Smooth muscle cell of the umbilical artery (primary cell): Measurements from ENCODE around the gene RC3H1. TPM values are rescaled to one million over a fixed set of nuclear protein-coding genes. Genes with fewer than 3 reads are reported as not detected.

Source experiments
- total RNA-seq: library from RNA; depleted of rRNA; stranded (reverse); fragments of >200 nt; gene quantifications from 2 replicates; pipeline ENCODE4 v1.2.3, GENCODE V29; 2014

The RC3H1 gene
- 14.6 and 22.4 TPM in 2 replicates for total RNA-seq

GRCh38 chr1:174022080-174022975 lies at the start of gene RC3H1:
Gene RC3H1, minus strand, starts transcription at chr1:174022357. Its CDS starts 29,372 bp downstream, at chr1:173992985.

DNA sequence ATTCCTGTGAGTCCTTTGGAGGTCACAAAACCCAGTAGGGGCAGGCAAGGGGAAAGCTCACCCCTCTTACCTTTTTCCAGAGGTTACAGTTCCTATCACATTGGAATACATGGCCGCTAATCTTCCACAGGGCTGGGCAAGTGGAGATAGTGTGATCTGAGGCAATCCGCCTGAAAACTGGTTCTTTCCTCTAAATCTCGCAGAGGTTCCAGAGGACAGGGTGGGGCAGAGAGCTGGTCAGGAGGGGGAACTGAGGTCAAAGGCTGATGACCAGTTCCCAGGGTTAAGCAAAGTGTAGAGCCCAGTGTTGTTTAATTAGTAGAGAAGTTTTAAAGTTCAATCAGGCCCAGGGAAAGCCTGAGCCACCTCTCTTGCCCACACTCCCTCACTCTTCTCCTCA lies 105.0 kb downstream of the RC3H1 start, which contains the start of gene SERPINC1:
SERPINC1 (minus strand) TSS at position 179 of the 400 bp plus-strand sequence; CDS start at position 111, 68 bp downstream.

Other genes starting within 250 kb of the RC3H1 start
- gene DARS2, start 197.7 kb downstream of the RC3H1 start, total RNA-seq = 14.0 and 27.9 TPM in 2 replicates
- gene CENPL, start 197.5 kb downstream of the RC3H1 start, total RNA-seq = 9.2 and 14.2 TPM in 2 replicates
- 446 and 587 TPM in 2 replicates for gene GAS5, start 154.4 kb downstream of the RC3H1 start, total RNA-seq
- 8.3 and 10.8 TPM in 2 replicates for gene ZBTB37, start 154.0 kb downstream of the RC3H1 start, total RNA-seq
- gene SERPINC1, start 105.0 kb downstream of the RC3H1 start, total RNA-seq = 0.30 TPM in 1 of 2 replicates, not detected in the other
- 36.2 and 44.2 TPM in 2 replicates for gene RABGAP1L, start 137.2 kb upstream of the RC3H1 start, total RNA-seq